Left renal cortex interstitium (tissue), 4 donors: ENCODE measurements around the gene SORCS2. TPM values are rescaled to one million over a fixed set of nuclear protein-coding genes. Genes with fewer than 3 reads are reported as not detected.

Source experiments
- DNase-seq, 4 donors: peaks; one replicate each; pipeline ENCODE4 v3.0.0-alpha.2; 2013; ENCODE audit warnings: low read depth in 4 of 4, low spot score in 2 of 4, missing footprints in 1 of 4
- polyA plus RNA-seq, 4 donors: library from polyadenylated mRNA; unstranded; fragments of 120-200 nt; gene quantifications; one replicate each; pipeline ENCODE4 v1.2.1, GENCODE V29; 2013; ENCODE audit not compliant: insufficient read length in 4 of 4

SORCS2 gene
- polyA plus RNA-seq, 4 donors = 3.7 to 11.5 (median 8.4) TPM

DNA sequence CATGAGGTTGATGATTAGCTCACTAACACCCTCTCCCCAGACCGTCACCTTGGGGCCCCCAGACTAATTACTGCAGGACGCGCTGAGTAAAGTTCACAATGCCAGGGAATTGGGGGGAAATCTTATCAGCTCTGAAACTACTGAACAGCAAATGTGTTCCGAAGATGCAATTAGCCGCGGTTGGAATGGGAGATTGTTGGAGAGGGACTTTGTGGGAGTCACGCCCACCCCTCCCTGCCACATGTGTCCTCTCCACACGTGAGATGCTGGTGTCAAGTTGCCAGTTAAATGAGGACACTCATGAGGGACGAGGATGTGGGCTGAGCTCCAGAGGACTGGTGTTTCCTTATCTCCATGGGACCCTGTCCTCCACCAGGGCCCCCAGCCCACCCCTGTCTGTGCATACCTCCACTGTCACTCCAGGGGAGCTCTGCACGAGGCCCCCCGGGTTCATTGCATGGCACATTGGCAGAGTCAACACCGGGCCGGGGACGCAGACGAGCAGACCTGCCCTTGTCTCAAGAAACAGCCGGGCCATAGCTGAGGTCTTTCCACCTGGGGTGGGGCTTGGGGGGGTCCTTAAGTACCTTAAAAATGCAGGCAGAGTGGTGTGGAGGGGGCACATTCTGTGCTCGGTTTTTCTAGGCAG lies 417.8 kb downstream of the SORCS2 start:
- no peak for DNase-seq

DNA sequence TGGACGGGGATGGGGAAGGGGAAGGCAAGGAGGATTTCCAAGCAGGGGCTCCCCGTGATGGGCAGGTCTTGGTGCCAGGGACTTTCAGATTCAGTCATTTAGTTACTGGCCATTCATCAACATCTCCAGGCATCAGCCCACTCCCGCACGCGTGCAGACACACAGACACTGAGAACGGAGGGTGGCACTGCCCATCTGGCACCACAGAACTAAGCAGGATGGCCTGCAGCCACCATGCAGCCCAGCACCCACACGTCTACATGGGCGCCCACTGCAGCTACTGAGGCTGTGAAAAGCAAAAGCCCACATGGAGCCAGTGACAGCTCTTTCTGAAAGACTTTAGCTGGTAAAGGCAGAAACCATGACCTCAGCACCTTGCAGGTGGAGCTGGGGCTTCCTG lies 418.5 kb downstream of the SORCS2 start:
- no peak for DNase-seq

DNA sequence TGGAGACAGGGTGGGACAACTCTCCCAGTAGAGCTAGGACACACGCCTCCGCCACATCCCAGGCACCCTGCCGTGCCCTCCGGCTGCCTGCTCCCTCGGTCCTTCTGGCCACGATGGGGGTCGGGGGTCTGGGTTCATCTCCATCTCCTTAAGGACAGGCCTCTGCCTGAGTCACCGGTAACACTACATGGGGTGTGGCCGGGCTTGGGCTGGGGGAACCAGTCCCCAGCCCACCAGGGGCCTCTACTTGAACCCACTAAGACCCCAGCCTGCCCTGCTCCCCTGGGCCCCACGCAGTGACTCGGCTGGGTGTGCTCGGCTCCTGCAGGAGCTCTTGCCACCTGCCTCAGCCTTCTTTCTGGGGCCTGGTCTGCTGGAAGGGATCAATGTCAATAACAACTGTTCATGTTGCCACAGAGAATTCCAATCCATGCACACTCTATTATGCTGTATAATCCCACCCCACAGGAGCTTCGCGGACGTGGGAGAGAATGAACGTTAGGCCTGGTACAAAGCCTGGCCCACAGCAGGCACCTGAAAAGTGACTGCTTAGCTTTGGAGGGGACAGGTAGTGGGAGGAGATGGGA lies 420.1 kb downstream of the SORCS2 start:
- no peak for DNase-seq

- no peak for DNase-seq
Measured at GRCh38 chr4:7614350-7614949, 422.1 kb downstream of the SORCS2 start.

- DNase-seq = no peak
Measured at GRCh38 chr4:7616193-7616592, 423.9 kb downstream of the SORCS2 start.

DNA sequence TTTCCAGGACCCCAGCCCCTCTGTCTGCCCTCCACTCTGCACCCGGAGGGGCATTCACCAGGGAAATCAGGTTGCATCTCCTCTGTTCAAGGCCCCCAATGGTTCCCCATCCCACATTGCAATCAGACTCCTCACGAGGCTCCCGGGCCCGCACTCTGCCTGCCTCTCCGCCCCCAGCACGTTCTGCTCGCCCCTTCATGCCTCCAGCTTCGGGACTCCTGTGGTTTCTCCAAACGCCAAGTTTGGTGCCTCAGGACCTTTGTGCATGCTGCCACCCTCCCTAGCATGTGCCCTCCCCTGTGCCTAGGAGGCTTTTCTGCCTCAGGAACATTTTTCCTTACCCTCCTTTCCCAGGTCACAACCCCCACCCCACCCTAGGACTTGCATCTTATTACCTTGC lies 426.0 kb downstream of the SORCS2 start:
- DNase-seq = no peak

GRCh38 chr4:7620086-7620813 lies 427.9 kb downstream of the SORCS2 start:
- DNase-seq = no peak

- no peak for DNase-seq
Measured at GRCh38 chr4:7620814-7621176, 428.5 kb downstream of the SORCS2 start.

DNA sequence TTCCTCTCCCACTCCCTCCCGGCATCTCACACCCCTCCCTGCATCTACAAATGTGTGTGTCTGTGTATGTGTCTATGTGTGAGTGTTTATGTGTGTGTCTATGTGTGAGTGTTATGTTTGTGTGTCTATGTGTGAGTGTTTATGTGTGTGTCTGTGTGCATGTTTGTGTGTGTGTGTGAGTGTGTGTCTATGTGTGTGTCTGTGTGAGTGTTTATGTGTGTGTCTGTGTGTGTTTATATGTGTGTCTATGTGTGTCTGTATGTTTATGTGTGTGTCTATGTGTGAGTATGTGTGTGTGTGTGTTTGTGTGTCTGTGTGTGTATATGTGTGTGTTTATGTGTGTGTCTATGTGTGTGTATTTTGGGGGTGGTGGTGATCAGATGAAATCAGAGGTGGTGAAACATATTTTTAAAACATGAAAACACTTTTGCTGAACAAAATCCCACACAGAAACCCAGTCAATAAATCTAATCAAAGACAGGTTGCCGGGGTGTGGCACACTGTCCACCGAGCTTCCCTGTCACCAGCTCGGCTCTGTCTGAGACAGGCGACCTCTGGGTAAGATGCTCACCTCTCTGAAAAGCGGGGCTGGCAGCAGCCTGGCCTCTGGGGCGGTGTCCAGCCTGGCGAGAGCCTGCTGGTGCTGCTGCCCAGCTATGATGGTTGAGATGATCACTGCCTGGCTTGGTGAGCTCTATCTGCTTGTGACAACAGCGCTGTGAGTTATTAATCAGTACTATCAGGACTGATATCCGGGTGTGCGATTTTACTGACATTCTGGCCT lies 429.1 kb downstream of the SORCS2 start:
- no peak for DNase-seq

DNA sequence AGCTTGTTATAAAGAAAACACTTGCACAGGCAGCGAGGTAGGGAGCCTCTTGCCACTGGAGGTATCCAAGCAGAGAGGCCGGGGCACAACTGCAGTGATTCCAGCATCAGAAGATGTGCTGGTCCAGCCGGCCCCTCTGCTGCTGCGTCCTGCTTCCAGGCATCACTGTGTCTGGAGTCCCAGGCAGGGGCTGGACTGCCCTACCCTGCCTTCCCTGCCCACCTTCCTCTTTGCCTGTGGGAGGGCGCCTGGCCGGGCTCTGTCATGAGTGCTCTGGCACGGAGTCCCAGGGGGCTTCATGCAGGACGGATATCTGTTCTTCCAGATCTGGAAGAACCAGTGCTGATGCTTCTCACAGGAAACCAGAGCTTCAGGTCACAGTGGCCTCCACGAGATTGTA lies 430.0 kb downstream of the SORCS2 start:
- no peak for DNase-seq

DNA sequence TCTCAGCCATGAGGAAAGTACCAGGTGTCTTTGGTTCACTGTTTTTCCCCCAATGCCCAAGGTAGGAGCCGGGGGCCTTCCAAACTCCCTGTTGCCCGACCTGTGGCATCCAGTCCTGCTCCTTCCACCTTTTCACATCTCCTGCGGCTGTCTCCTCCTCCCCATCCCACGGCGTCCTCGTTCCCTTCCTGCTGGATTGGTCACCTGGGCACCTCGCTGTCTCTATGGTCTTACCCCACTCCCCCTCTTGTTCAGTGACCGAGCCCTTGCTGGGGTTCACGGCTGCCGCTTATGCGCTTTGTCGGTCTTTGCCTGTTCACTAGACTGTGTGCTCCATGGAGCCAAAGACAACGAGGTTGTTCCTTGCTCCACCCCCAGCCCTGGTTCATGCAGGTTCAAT lies 431.1 kb downstream of the SORCS2 start:
- no peak for DNase-seq

DNA sequence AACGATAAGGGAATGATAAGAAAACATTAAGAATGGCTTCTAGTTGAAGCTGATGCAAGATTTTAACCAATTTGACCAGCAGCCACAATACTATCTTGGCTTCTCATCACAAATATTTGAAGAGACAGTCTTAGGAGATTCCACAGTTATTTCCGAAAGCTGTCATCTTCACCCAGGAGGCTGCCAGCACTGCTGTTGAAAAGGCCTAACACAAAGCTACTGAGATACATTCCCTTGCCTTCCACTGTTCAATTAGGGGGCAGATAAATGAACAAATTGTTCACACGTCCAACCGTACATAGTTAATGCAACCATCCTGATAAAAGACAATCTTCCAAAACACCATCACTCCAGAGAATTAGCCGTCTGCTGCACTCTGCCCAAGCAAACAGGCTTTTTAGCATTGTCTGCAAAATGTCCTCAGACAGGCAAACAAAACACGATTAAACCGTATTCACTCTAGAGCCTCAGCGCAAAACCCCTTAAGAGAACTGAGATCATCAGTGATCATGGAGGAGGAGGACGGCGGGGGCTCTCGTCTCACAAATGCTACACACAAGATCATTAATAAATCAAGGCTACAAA lies 432.1 kb downstream of the SORCS2 start:
- DNase-seq = no peak

DNA sequence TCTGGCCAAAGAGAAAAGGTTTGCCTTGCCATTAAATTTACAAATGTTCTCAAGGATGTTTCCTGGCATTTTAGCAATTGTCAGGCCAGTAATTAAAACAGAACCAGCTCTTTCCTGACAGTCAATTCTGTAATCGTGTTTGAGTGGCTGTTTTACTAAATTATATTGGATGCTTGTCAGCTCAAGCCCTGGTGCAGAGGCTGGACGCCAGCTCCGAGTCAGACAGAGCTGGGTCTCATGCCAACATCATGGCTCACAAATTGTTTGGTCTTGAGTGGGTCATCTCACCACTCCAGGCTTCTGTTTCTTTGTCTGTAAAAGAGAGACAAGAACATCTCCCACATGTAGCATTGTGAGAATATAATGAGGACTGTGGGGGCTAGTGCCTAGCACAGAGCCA lies 432.7 kb downstream of the SORCS2 start:
- no peak for DNase-seq

- DNase-seq = no peak
Measured at GRCh38 chr4:7626531-7626930, 434.2 kb downstream of the SORCS2 start.

GRCh38 chr4:7627251-7628250 lies 435.2 kb downstream of the SORCS2 start:
- DNase-seq = no peak

GRCh38 chr4:7628432-7628831 lies 436.1 kb downstream of the SORCS2 start:
- DNase-seq = no peak

DNA sequence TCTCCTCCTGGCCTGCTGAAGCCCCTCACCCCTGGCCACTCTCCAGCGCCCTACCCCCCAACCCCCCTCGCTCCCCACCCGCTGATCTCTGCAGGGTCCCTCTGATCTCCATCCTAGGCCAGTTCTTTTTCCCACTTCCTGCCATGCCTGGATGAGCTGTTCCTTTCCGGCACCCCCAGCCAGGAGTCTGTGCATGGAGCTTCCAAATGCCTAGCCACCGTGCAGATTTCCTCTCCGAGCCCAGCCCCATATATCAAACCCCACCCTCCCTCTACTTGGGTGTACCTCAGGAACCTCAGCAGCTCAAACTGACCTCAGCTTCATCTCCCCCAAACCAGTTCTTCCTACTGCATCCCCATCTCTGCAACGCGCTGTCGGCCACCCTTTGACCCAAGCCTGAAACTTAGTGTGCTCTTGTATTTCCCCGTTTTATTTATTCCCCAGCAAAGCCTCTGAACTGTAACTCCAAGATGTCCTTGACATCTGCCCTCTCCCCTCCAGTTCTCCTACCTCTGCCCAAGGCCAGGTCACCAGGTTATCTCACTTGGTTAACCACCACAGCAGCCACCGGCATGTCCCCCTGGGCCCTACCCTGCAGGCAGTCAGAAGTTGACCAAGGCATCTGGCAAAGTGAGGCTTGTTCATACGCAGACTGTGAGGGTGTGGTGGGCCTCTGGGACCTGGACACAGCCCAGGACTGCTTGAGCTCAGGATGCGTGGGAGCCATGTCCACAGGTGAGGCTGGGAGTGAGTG lies 437.3 kb downstream of the SORCS2 start:
- DNase-seq = no peak

DNA sequence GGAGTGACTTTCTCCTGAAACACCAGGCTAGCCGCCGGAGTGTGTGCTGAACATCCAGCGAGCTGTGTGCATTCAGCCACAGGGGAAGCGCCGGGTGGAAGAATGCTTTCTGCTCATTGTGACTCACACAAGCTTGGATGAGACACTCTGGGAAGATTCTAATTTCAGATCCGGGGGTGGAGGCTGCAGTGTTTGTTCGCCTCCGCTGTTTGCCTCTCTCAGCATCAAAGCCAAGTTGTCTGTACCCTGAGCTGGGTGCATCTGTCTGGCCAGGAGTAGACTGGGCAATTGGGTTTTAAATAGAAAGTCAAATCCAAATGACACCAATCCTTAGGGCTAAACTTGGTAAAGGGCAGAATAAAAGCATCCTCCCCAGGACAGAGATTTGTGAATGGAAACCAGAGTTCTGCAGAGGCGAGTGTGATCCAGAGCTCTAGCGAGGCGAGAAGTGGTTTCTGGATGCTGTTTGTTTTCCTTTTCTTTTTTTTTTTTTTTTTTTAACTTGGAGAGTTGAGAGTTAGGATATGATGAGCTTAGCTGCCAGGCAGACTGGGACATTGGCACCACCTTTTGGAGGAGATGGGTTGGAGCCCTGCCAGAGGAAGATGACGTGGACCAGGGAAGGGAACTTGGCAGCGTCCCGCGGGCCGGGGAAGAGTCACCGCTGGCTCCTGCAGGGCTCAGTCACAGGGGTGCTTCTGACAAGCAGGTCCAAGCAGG lies 438.4 kb downstream of the SORCS2 start:
- no peak for DNase-seq
